GM12878 (cell line): ENCODE results near the gene KREMEN2. TPM values are rescaled to one million over a fixed set of nuclear protein-coding genes. Genes with fewer than 3 reads are reported as not detected.

Experiments
- ATAC-seq: fragments of 200-7000 bp; cut with Tn5 transposase; 3 replicates; pipeline ENCODE4 v1.9.1; 2020; ENCODE audit warnings: mild to moderate bottlenecking, moderate library complexity
- BruUV-seq: library from RNA; stranded (reverse); fragments of 400-500 nt; replicated peaks from 2 replicates; lab custom pipeline; 2021; lab: Mats Ljungman, UMichigan
- CTCF ChIA-PET: fragments of 300-600 bp; sonication (Branson Sonifier 250); formaldehyde crosslinking; extraction: SDS; loops from one replicate; lab custom pipeline; 2021; ENCODE audit warnings: inconsistent platforms; lab: Yijun Ruan, JAX
- POLR2A ChIA-PET: fragments of 350-600 bp; formaldehyde crosslinking; extraction: SDS; loops from one replicate; lab custom pipeline; 2021; ENCODE audit warnings: inconsistent platforms; lab: Charles Lee
- RAD21 ChIA-PET: fragments of 300-600 bp; sonication (Branson Sonifier 250); formaldehyde crosslinking; loops from one replicate; lab custom pipeline; 2023; ENCODE audit warnings: antibody characterized with exemption; ENCODE audit not compliant: unreplicated experiment; lab: Charles Lee
- SMC1A ChIA-PET: fragments of 300-600 bp; sonication (Branson Sonifier 250); formaldehyde crosslinking; loops from one replicate; lab custom pipeline; 2023; ENCODE audit not compliant: unreplicated experiment, uncharacterized antibody; lab: Charles Lee
- DNase-seq: peaks from one replicate; pipeline ENCODE4 v3.0.0-alpha.2; 2011; ENCODE audit warnings: low read depth, low spot score
- FAIRE-seq: peaks from 3 replicates; lab custom pipeline; 2011; peaks lifted over from hg19 to GRCh38; lab: Jason Lieb, UNC
- H2AFZ ChIP-seq: 2 replicates; pipeline ENCODE4 v1.6.0; 2011; ENCODE audit warnings: low read depth, low read length, control low read depth; ENCODE audit not compliant: control insufficient read depth
- H3K27ac ChIP-seq: 2 replicates; pipeline ENCODE4 v1.5.1; 2011; ENCODE audit warnings: control low read depth; ENCODE audit not compliant: control insufficient read depth, insufficient read depth
- H3K27me3 ChIP-seq, 2 experiments: replicated peaks in 1 of 2; 2 replicates each; pipeline versions ENCODE4 v1.6.0 to v1.6.1; 2011; ENCODE audit warnings: low read length in 1 of 2; ENCODE audit not compliant: control insufficient read depth in 2 of 2, insufficient read depth in 2 of 2
- H3K36me3 ChIP-seq, 2 experiments: 2 replicates each; pipeline ENCODE4 v1.5.1; 2011; ENCODE audit warnings: low read length in 1 of 2; ENCODE audit not compliant: control insufficient read depth in 2 of 2, insufficient read depth in 2 of 2
- H3K4me1 ChIP-seq: 2 replicates; pipeline ENCODE4 v1.6.1; 2011; ENCODE audit warnings: mild to moderate bottlenecking, low read length, moderate library complexity, mixed read lengths; ENCODE audit not compliant: control insufficient read depth, insufficient read depth
- H3K4me2 ChIP-seq: 2 replicates; pipeline ENCODE4 v1.6.0; 2011; ENCODE audit warnings: control low read depth; ENCODE audit not compliant: control insufficient read depth, insufficient read depth
- H3K4me3 ChIP-seq: fragments of 200-600 bp; sonication (generic); 2 replicates; pipeline ENCODE4 v1.5.1; 2016
- H3K79me2 ChIP-seq: 2 replicates; pipeline ENCODE4 v1.6.0; 2011; ENCODE audit warnings: low read length; ENCODE audit not compliant: control insufficient read depth, insufficient read depth
- H3K9ac ChIP-seq: 2 replicates; pipeline ENCODE4 v1.8.0; 2011; ENCODE audit warnings: low read length, control low read depth, mixed read lengths; ENCODE audit not compliant: control insufficient read depth, insufficient read depth
- H3K9me3 ChIP-seq: replicated peaks from 3 replicates; pipeline ENCODE4 v1.5.1; 2011; ENCODE audit warnings: mild to moderate bottlenecking, low read length; ENCODE audit not compliant: control insufficient read depth, insufficient read depth
- H4K20me1 ChIP-seq: 2 replicates; pipeline ENCODE4 v1.6.0; 2011; ENCODE audit not compliant: control insufficient read depth, insufficient read depth
- CHD4 ChIP-seq: fragments of 200-600 bp; sonication (generic); IDR thresholded peaks from 2 replicates; pipeline ENCODE4 v1.6.1; 2016; ENCODE audit warnings: mild to moderate bottlenecking
- EGR1 ChIP-seq, 2 experiments: IDR thresholded peaks; 1 replicate in 1 of 2; 2 replicates in 1 of 2; pipeline ENCODE4 v1.6.1; 2011 to 2012; ENCODE audit warnings: low read depth in 2 of 2, low read length in 2 of 2, borderline replicate concordance in 1 of 2, mild to moderate bottlenecking in 1 of 2, moderate library complexity in 1 of 2
- ELK1 ChIP-seq: IDR thresholded peaks from 2 replicates; pipeline ENCODE4 v1.6.1; 2012; ENCODE audit warnings: low read depth, low read length, improper control_type of control experiment
- ETV6 ChIP-seq, 2 experiments: fragments of 450-650 bp in 1 of 2; IDR thresholded peaks in 1 of 2; conservative IDR thresholded peaks in 1 of 2; 2 replicates each; pipeline ENCODE4 v1.6.1; 2014; ENCODE audit warnings: antibody characterized with exemption in 1 of 2, borderline replicate concordance in 1 of 2, low read depth in 1 of 2, mild to moderate bottlenecking in 1 of 2, moderate library complexity in 1 of 2
- JUND ChIP-seq: IDR thresholded peaks from 2 replicates; pipeline ENCODE4 v1.6.1; 2012; ENCODE audit warnings: low read depth, mild to moderate bottlenecking, low read length, improper control_type of control experiment, moderate library complexity
- PAX5 ChIP-seq: IDR thresholded peaks from 2 replicates; pipeline ENCODE4 v1.6.1; 2011; ENCODE audit warnings: low read depth, low read length, borderline replicate concordance
- RAD51 ChIP-seq: fragments of 450-650 bp; IDR thresholded peaks from 2 replicates; pipeline ENCODE4 v1.6.1; 2016; ENCODE audit warnings: moderate library complexity, mild to moderate bottlenecking, inconsistent platforms
- SPI1 ChIP-seq: IDR thresholded peaks from 2 replicates; pipeline ENCODE4 v1.6.1; 2011; ENCODE audit warnings: low read depth, mild to moderate bottlenecking, low read length, moderate library complexity, borderline replicate concordance; ENCODE audit not compliant: insufficient read depth
- STAT1 ChIP-seq: fragments of 450-650 bp; conservative IDR thresholded peaks from 2 replicates; pipeline ENCODE4 v1.6.1; 2014; ENCODE audit warnings: antibody characterized with exemption, mild to moderate bottlenecking
- ZSCAN29 ChIP-seq: fragments of 450-650 bp; IDR thresholded peaks from 2 replicates; pipeline ENCODE4 v1.6.1; 2017; ENCODE audit warnings: mild to moderate bottlenecking, moderate library complexity
- WGBS: methylation state at CpG from one replicate; pipeline ENCODE4 v1.1.6; 2016; ENCODE audit warnings: low lambda C conversion rate; ENCODE audit not compliant: insufficient replicate concordance, insufficient coverage; ENCODE audit errors: missing lambda C conversion rate; 5-methylcytosine and 5-hydroxymethylcytosine counted together
- in situ Hi-C: fragments of 300-500 bp; cut with MboI; formaldehyde crosslinking; loops from 9 replicates; pipeline ENCODE4 v1.14.3; 2018; ENCODE audit warnings: mixed read lengths
- intact Hi-C: fragments of 100-400 bp; cut with micrococcal nuclease; formaldehyde crosslinking; loops from one replicate; pipeline ENCODE4 v1.14.2; 2022; ENCODE audit not compliant: unreplicated experiment
- polyA plus RNA-seq, 11 experiments: library from polyadenylated mRNA; depleted of rRNA in 4 of 11; unstranded in 6 of 11; stranded (reverse) in 5 of 11; fragments of >200 nt; fragmentation: Nextera tagmentation in 4 of 11; fragmentation: Illumina TruSeq in 1 of 11; extraction: Ambion mirVana in 4 of 11; extraction: Trizol in 1 of 11; gene quantifications; 1 replicate in 1 of 11; 2 replicates in 10 of 11; pipeline versions ENCODE4 v1.2.1 to v1.2.3, GENCODE V29; 2011 to 2016; ENCODE audit warnings: inconsistent platforms in 2 of 11, missing spikeins in 2 of 11, low read depth in 1 of 11
- total RNA-seq, 4 experiments: library from RNA; depleted of rRNA in 3 of 4; stranded (reverse); fragments of >200 nt in 3 of 4; fragmentation: Illumina TruSeq in 1 of 4; extraction: Trizol in 1 of 4; gene quantifications; 2 replicates each; pipeline versions ENCODE4 v1.2.1 to v1.2.3, GENCODE V29; 2013 to 2021
- TF ChIP-seq, protein P1 (sequence below): IDR thresholded peaks from 2 replicates; pipeline ENCODE4 v1.6.1; 2012; ENCODE audit warnings: low read depth, low read length, improper control_type of control experiment

KREMEN2 gene
- total and polyA plus RNA-seq, 10 of the 15 experiments (the other 5 are each of a cell fraction or from before 2014, with no cell fraction given) = 0.06 to 3.7 (median 0.83) TPM; not detected in 2

DNA sequence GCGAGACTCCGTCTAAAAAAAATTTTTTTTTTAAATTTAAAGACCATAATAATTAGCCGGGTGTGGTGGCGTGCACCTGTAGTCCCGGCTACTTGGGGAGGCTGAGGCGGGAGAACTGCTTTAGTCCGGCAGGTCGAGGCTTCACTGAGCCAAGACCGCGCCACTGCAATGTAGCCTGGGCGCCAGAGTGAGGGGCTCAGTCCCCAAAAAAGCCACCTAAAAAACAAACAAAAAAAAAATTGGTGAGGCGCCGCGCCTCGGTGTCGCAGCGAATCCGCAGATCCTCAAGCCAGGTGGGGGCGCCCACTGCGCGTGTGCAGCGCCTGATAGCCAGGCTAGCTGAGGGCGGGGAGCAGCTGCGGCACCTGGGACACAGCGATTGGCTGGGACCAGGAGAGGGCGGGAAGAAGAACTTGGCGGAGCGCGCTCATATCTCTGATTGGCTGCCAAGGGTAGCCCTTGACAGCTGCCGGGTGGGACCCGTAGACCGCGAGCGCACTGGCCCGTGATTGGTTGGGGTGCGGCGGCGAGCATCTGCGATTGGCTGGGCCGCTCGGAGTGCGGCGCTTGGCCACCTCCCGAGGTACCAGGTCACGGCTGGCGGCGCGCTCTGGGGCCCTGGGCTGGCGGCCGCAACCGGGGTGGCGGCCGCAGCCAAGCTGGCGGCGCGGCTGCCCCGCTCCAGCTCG is 39.7 kb downstream of the KREMEN2 start (continued):
- no peak for TF ChIP-seq ELK1

DNA sequence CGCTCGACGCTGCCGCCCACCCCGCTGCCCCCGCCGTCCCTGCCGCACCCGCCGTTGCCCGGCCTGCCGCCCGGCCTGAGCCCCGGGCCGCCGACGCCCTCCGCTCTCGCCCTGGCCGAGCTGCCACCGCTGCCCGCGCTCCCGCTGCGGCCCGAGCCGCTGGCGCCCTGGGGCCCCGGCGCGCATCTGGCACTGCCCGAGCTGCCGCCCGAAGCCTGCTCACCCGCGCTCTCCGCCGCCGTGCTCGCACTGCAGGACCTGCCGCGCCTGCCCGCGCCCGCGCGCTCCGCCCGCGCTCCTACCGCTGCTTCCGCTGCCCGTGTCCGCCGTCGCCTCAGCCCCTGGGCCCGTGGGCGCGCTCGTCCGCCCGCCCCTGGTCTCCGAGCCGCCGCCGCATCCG is 40.2 kb downstream of the KREMEN2 start:
- Histone ChIP-seq H3K27ac (no peak overlapping the region), H3K27me3 (peaks cover 0 to 7% of the 10 kb centered on the region in 2 experiments; a peak in 3 of 4 replicates), H3K4me1 (peaks cover 17% of the 10 kb centered on the region), H3K79me2 (no peaks in the 10 kb centered on the region), H3K9me3 (no peaks in the 10 kb centered on the region), H4K20me1 (no peaks in the 10 kb centered on the region), H3K36me3 (no peaks in the 10 kb centered on the region), H3K4me2 (peak overlapping the region; percentile 55; the same call in 1 of the 2 replicates), H3K4me3 (no peak overlapping the region), H3K9ac (no peak overlapping the region), H2AFZ (no peak overlapping the region)
- BruUV-seq = no TSS peak
- WGBS = 2% methylated on average over 12 of the region's 67 CpGs
- intact Hi-C loops = no loop called here
- in situ Hi-C loops = no loop called here
- ChIA-PET RAD21 (interaction anchor here (0.6 to 3.8 kb wide), 8 partner anchors 16 to 1037 kb away, joined by 3 to 94 read pairs (median 5); partner anchors contain the start of genes HCFC1R1, PKMYT1, THOC6 and TNFRSF12A), POLR2A (interaction anchor here (1.0 to 1.6 kb wide), 3 partner anchors 19 to 23 kb away, joined by 3 to 7 read pairs (median 4); partner anchors contain the start of genes HCFC1R1 and THOC6), CTCF (interaction anchor here (0.6 to 11.3 kb wide), 17 partner anchors 22 to 646 kb away, joined by 3 to 421 read pairs (median 4); partner anchors contain the start of genes CLDN6, HCFC1R1, IL32 and MMP25), SMC1A (interaction anchor here (0.6 to 7.2 kb wide), 5 partner anchors 14 to 125 kb away, joined by 3 to 91 read pairs (median 5); partner anchors contain the start of genes HCFC1R1 and THOC6)
- no peak for TF ChIP-seq ETV6 (conservative IDR thresholded peaks at IDR 0.05 in 1 of 2, IDR thresholded peaks at IDR 0.05 in 1 of 2; ENCODE audit: borderline replicate concordance in 1 of 2, low read depth in 1 of 2)
- TF ChIP-seq SPI1 = no peak
- TF ChIP-seq PAX5 = no peak
- no peak for TF ChIP-seq STAT1
- no peak for TF ChIP-seq ZSCAN29
- no peak for TF ChIP-seq JUND
- TF ChIP-seq CHD4 = no peak
- TF ChIP-seq RAD51 = no peak
- TF ChIP-seq, protein P1, sequence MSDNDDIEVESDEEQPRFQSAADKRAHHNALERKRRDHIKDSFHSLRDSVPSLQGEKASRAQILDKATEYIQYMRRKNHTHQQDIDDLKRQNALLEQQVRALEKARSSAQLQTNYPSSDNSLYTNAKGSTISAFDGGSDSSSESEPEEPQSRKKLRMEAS = no peak
- TF ChIP-seq EGR1 (IDR thresholded peaks at IDR 0.05; ENCODE audit: borderline replicate concordance in 1 of 2, low read depth in 2 of 2, low read length in 2 of 2) = no peak
- no peak for ATAC-seq
- no peak for FAIRE-seq
- DNase-seq = no peak
